ENCODE data around the gene NCKAP5. TPM values are rescaled to one million over a fixed set of nuclear protein-coding genes. Genes with fewer than 3 reads are reported as not detected.

Gene NCKAP5
- not detected in 2 replicates for total RNA-seq

- intact Hi-C loops (cut with micrococcal nuclease): no loop called here
These were observed at the start of gene NCKAP5 for GRCh38 chr2:133568172-133568571. TSS of gene NCKAP5 (minus strand) at chr2:133568463. CDS start at chr2:133517526, 50,937 bp downstream.

- intact Hi-C loops (cut with micrococcal nuclease): no loop called here
These were observed 41.4 kb upstream of the NCKAP5 start for GRCh38 chr2:133609664-133610063.

- intact Hi-C loops (cut with micrococcal nuclease): no loop called here
These were observed 40.0 kb upstream of the NCKAP5 start for GRCh38 chr2:133608291-133608690.

- intact Hi-C loops (cut with micrococcal nuclease): no loop called here
These were observed 39.4 kb upstream of the NCKAP5 start for GRCh38 chr2:133607679-133608078.

- intact Hi-C loops (cut with micrococcal nuclease): no loop called here
These were observed 38.4 kb upstream of the NCKAP5 start for GRCh38 chr2:133606616-133607015.

GRCh38 chr2:133605766-133606137, 37.5 kb upstream of the NCKAP5 start:
- intact Hi-C loops (cut with micrococcal nuclease): no loop called here

GRCh38 chr2:133605011-133605765, 36.9 kb upstream of the NCKAP5 start:
- intact Hi-C loops (cut with micrococcal nuclease): no loop called here

GRCh38 chr2:133603109-133603508, 34.8 kb upstream of the NCKAP5 start:
- intact Hi-C loops (cut with micrococcal nuclease): no loop called here

GRCh38 chr2:133602538-133602937, 34.3 kb upstream of the NCKAP5 start:
- intact Hi-C loops (cut with micrococcal nuclease): no loop called here

GRCh38 chr2:133600266-133600928, 32.1 kb upstream of the NCKAP5 start:
- intact Hi-C loops (cut with micrococcal nuclease): no loop called here

- intact Hi-C loops (cut with micrococcal nuclease): no loop called here
These were observed 31.5 kb upstream of the NCKAP5 start for GRCh38 chr2:133599811-133600210.

GRCh38 chr2:133599211-133599803, 31.0 kb upstream of the NCKAP5 start:
- intact Hi-C loops (cut with micrococcal nuclease): no loop called here

- intact Hi-C loops (cut with micrococcal nuclease): no loop called here
These were observed 30.5 kb upstream of the NCKAP5 start for GRCh38 chr2:133598769-133599168.

GRCh38 chr2:133596701-133597393, 28.6 kb upstream of the NCKAP5 start:
- intact Hi-C loops (cut with micrococcal nuclease): no loop called here

GRCh38 chr2:133591164-133591563, 22.9 kb upstream of the NCKAP5 start:
- intact Hi-C loops (cut with micrococcal nuclease): no loop called here

GRCh38 chr2:133589456-133589855, 21.2 kb upstream of the NCKAP5 start:
- intact Hi-C loops (cut with micrococcal nuclease): no loop called here

- intact Hi-C loops (cut with micrococcal nuclease): no loop called here
These were observed 19.9 kb upstream of the NCKAP5 start for GRCh38 chr2:133588144-133588543.

- intact Hi-C loops (cut with micrococcal nuclease): no loop called here
These were observed 18.7 kb upstream of the NCKAP5 start for GRCh38 chr2:133586978-133587377.

- intact Hi-C loops (cut with micrococcal nuclease): no loop called here
These were observed 12.9 kb upstream of the NCKAP5 start for GRCh38 chr2:133581010-133581760.

- intact Hi-C loops (cut with micrococcal nuclease): no loop called here
These were observed 11.0 kb upstream of the NCKAP5 start for GRCh38 chr2:133579274-133579673.

- intact Hi-C loops (cut with micrococcal nuclease): no loop called here
These were observed 8.5 kb upstream of the NCKAP5 start for GRCh38 chr2:133576714-133577113.

Measured in T-helper 1 cell treated with Interleukin-12 subunit alpha and Interleukin-12 subunit beta and Interleukin-4 antibody, amounts not matched to agents 30 ng/mL and 1 ng/mL, for 36 hours (primary cell).